ENCODE data around the gene NBPF12. TPM values are rescaled to one million over a fixed set of nuclear protein-coding genes. Genes with fewer than 3 reads are reported as not detected.
"Not testable (repeated sequence)": the region's sequence is repeated elsewhere in the genome, so short reads cannot be mapped to it uniquely, and the experiment has no call there.

The NBPF12 gene
- 13.7 and 13.8 TPM in 2 replicates for total RNA-seq

- not testable (repeated sequence) for H3K27me3 ChIP-seq (ENCODE audit: control insufficient read depth, insufficient read depth, low read length); H3K36me3 ChIP-seq (ENCODE audit: control insufficient read depth, insufficient read depth, low read length)
- peak within 1 kb of the TSS; percentile 54 for H3K4me3 ChIP-seq (ENCODE audit: low read depth, low read length)
- DNase-seq (ENCODE audit: low read depth), result peak; percentile 32
Measured at GRCh38 chr1:146938242-146938902, at the start of gene NBPF12. TSS of gene NBPF12 (plus strand) at chr1:146938324. CDS start at chr1:146960144, 21,820 bp downstream.

- not testable (repeated sequence) for H3K4me3 ChIP-seq (ENCODE audit: low read depth, low read length); H3K27me3 ChIP-seq (ENCODE audit: control insufficient read depth, insufficient read depth, low read length); DNase-seq (ENCODE audit: low read depth); H3K36me3 ChIP-seq (ENCODE audit: control insufficient read depth, insufficient read depth, low read length)
Measured at GRCh38 chr1:146891355-146891754, 46.8 kb upstream of the NBPF12 start.

DNA sequence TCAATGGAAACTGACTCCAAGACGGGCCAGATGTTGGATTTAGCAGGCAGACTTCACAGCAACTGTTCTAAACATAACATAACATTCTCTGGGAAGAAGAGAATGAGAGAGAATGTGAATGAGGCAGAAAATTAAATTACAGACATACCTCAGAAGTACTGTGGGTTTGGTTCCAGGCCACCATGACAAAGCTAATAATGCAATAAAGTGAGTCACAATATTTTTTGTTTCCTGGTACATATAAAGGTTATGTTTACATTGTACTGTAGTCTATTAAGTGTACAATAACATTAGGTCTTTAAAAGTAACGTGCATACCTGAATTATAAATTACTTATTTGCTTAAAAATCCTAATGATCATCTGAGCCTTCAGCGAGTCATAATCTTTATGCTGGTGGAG lies 45.8 kb upstream of the NBPF12 start:
- DNase-seq (ENCODE audit: low read depth); H3K27me3 ChIP-seq (ENCODE audit: control insufficient read depth, insufficient read depth, low read length); H3K36me3 ChIP-seq (ENCODE audit: control insufficient read depth, insufficient read depth, low read length); H3K4me3 ChIP-seq (ENCODE audit: low read depth, low read length): not testable (repeated sequence)

GRCh38 chr1:146907565-146908261 lies 30.4 kb upstream of the NBPF12 start:
- DNase-seq (ENCODE audit: low read depth); H3K4me3 ChIP-seq (ENCODE audit: low read depth, low read length); H3K27me3 ChIP-seq (ENCODE audit: control insufficient read depth, insufficient read depth, low read length); H3K36me3 ChIP-seq (ENCODE audit: control insufficient read depth, insufficient read depth, low read length): not testable (repeated sequence)

GRCh38 chr1:146912975-146913374 lies 25.1 kb upstream of the NBPF12 start:
- not testable (repeated sequence) for H3K27me3 ChIP-seq (ENCODE audit: control insufficient read depth, insufficient read depth, low read length); H3K4me3 ChIP-seq (ENCODE audit: low read depth, low read length); DNase-seq (ENCODE audit: low read depth); H3K36me3 ChIP-seq (ENCODE audit: control insufficient read depth, insufficient read depth, low read length)

DNA sequence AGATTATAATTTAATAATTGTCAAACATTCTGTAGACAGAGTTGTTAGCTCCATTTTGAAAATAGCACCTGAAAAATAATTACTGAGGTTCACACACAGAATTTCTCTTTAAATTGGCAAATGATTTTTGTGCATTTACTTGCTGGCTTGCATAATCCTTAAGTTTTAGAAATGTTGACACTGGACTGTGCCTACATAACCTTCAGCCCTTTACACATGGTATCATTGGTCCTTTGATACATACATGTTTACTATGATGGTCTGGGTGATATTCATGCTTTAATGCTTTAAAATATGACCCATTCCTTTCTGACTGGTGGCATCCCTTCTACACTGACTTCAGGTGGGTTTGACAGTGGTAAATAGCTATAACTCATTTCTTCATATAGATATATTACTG lies 17.3 kb upstream of the NBPF12 start:
- H3K27me3 ChIP-seq (ENCODE audit: control insufficient read depth, insufficient read depth, low read length); H3K36me3 ChIP-seq (ENCODE audit: control insufficient read depth, insufficient read depth, low read length); DNase-seq (ENCODE audit: low read depth); H3K4me3 ChIP-seq (ENCODE audit: low read depth, low read length): not testable (repeated sequence)

DNA sequence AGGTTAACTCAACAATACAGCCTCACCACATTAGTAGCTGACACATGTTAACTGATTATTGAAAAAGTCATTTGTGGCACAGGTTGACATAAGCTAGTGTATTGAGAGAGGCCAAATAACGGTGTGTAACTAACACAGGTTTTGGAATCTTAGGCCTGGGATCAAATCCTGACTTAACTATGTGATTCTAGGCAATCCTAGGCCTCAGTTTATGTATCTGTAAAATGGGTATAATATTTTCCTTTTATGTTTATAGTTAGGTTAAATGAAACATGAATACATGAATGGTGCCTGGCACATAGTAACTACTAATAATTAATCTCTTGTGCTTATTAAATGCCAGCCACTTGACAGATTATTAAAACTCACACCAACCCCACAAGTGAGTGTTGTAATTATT lies 15.5 kb upstream of the NBPF12 start:
- H3K27me3 ChIP-seq (ENCODE audit: control insufficient read depth, insufficient read depth, low read length); H3K4me3 ChIP-seq (ENCODE audit: low read depth, low read length); DNase-seq (ENCODE audit: low read depth); H3K36me3 ChIP-seq (ENCODE audit: control insufficient read depth, insufficient read depth, low read length): not testable (repeated sequence)

- H3K27me3 ChIP-seq (ENCODE audit: control insufficient read depth, insufficient read depth, low read length); H3K4me3 ChIP-seq (ENCODE audit: low read depth, low read length); H3K36me3 ChIP-seq (ENCODE audit: control insufficient read depth, insufficient read depth, low read length); DNase-seq (ENCODE audit: low read depth): not testable (repeated sequence)
Measured at GRCh38 chr1:146924106-146924505, 14.0 kb upstream of the NBPF12 start.

DNA sequence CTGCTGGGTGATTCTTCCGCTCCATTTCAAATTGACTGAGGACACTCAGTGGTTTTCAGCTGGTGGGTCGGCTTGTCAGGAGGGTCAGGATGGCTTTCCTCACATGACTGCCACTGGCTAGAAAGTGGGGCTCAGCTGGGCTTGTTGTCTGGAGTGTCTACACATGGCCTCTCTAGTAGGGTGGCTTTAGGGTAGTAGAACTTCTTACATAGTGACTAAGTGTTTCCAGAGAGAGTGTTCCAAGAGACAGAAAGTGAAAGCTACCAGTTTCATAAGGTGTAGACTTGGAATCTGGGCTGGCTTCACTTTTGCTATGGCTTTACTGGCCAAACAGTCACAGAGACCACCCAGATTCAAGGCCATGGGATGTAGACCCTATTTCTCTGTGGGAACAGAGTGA lies 11.7 kb upstream of the NBPF12 start:
- not testable (repeated sequence) for H3K27me3 ChIP-seq (ENCODE audit: control insufficient read depth, insufficient read depth, low read length); H3K36me3 ChIP-seq (ENCODE audit: control insufficient read depth, insufficient read depth, low read length); DNase-seq (ENCODE audit: low read depth); H3K4me3 ChIP-seq (ENCODE audit: low read depth, low read length)

- H3K4me3 ChIP-seq (ENCODE audit: low read depth, low read length); H3K27me3 ChIP-seq (ENCODE audit: control insufficient read depth, insufficient read depth, low read length); H3K36me3 ChIP-seq (ENCODE audit: control insufficient read depth, insufficient read depth, low read length); DNase-seq (ENCODE audit: low read depth): not testable (repeated sequence)
Measured at GRCh38 chr1:146930225-146930624, 7.9 kb upstream of the NBPF12 start.

GRCh38 chr1:146934390-146935223 lies 3.5 kb upstream of the NBPF12 start:
- not testable (repeated sequence) for H3K4me3 ChIP-seq (ENCODE audit: low read depth, low read length); H3K36me3 ChIP-seq (ENCODE audit: control insufficient read depth, insufficient read depth, low read length); DNase-seq (ENCODE audit: low read depth); H3K27me3 ChIP-seq (ENCODE audit: control insufficient read depth, insufficient read depth, low read length)

GRCh38 chr1:146937462-146937861 lies 662 bp upstream of the NBPF12 start:
- not testable (repeated sequence) for H3K4me3 ChIP-seq (ENCODE audit: low read depth, low read length); DNase-seq (ENCODE audit: low read depth); H3K36me3 ChIP-seq (ENCODE audit: control insufficient read depth, insufficient read depth, low read length); H3K27me3 ChIP-seq (ENCODE audit: control insufficient read depth, insufficient read depth, low read length)

GRCh38 chr1:146938927-146939786 lies 1.0 kb downstream of the NBPF12 start:
- peak overlapping the region; percentile 54 for H3K4me3 ChIP-seq (ENCODE audit: low read depth, low read length)
- not testable (repeated sequence) for H3K36me3 ChIP-seq (ENCODE audit: control insufficient read depth, insufficient read depth, low read length); H3K27me3 ChIP-seq (ENCODE audit: control insufficient read depth, insufficient read depth, low read length); DNase-seq (ENCODE audit: low read depth)

GRCh38 chr1:146940293-146940692 lies 2.2 kb downstream of the NBPF12 start:
- H3K4me3 ChIP-seq (ENCODE audit: low read depth, low read length); H3K27me3 ChIP-seq (ENCODE audit: control insufficient read depth, insufficient read depth, low read length); H3K36me3 ChIP-seq (ENCODE audit: control insufficient read depth, insufficient read depth, low read length): not testable (repeated sequence)

More at GRCh38 chr1:146940293-146940692, 2.2 kb downstream of the NBPF12 start:
- not testable (repeated sequence) for DNase-seq (ENCODE audit: low read depth)
